ENCODE measurements around the gene TSPAN5.

TSPAN5 gene

DNA sequence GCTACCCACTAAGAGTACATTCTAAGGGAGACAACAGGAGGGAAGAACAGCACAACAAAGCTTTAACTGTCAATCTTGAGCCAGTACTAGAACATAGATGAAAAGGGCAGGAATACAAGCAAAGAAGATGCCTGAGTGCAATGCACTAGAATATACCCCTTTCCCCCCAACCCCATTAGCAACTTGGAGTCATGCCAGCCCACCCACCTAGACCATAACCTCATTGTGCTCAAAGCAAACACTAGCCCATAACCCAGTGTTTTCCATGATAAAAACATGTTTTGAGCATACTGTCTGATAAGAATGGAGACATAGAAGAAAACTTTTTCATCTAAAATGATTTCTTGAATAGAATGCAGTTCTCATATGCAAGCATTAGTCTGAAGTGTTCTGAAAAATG, 214.0 kb downstream of the TSPAN5 start:
- DNase-seq = no peak

DNA sequence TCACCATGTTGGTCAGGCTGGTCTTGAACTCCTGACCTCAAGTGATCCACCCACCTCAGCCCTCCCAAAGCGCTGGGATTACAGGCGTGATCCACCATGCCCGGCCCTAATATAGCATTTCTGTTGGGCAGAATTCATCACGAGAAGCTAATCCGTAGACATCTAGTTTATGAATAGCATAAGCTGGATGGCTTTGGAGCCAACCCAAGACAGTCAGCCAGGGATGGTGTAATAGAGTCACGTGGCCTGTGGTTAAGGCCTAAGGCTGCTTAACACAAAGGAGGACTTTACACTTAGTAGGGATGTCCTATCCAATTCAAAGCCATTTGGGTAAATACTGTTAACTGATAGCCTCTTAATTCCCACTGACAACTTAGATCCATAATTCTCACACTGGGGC, 223.6 kb downstream of the TSPAN5 start:
- no peak for DNase-seq

DNA sequence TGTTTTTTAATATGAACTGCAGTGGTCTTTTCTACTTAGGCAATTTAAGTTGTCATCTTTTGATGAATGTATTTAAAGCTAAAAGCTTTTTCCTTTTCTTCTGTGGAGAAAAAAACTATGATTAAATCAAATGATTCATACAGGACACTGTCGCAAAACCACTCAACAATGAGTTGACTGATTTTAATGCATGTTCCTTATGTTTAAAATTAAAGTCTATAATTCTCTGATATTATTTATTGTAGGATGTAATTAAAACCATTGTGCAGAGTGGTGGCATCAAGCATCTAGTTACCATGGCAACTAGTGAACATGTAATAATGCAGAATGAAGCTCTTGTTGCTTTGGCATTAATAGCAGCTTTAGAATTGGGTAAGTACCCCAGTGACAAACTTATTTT, 224.7 kb downstream of the TSPAN5 start:
- DNase-seq = no peak

DNA sequence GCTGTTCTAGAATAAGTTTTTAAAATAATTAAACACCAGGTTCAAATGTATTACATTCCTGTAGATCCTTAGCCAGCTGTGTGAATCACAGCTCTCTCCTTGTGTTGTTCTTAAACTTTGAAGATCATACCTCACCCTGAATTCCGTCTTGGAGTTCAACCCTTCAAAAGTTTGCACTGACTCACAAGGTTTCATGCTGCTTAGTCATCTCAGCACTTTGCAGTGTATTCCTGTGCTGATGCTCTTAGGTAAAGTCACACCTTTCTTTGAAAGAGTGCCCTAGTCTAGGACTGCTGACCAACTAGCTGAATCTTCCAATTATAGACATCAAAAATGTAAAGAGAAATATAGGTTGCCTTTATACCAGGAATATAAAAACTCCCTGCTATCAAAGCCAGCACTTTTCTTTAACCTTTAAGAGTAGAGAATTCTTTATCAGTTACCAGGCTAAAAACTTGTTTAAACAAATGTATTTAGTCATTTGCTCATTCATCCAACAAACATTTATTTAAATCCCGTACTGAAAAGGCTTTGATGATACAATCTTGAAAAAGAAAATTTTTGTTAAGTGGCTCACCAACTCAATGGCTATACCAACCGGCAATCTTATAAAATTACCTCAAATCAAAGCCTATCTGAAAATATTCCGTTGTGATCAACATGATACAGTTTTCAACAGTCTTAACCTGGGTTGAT, 227.6 kb downstream of the TSPAN5 start:
- no peak for DNase-seq

- DNase-seq = no peak
Measured at GRCh38 chr4:98423009-98423408, 235.4 kb downstream of the TSPAN5 start.

DNA sequence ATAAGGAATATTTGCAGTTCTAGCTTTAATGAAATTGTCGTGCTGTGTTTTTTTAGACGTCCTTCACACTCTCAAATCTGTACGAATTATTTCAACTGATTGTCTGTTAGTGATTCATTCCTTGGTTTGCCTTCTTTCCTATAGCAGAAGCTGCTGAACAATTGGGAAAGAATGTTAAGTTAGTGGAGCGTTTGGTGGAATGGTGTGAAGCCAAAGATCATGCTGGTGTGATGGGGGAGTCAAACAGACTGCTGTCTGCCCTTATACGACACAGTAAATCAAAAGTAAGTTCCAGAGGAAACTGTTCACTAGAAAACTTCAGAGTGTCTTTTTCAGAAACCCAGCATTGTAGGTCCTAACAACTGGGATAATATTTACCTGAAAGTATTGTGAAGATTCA, 237.3 kb downstream of the TSPAN5 start:
- no peak for DNase-seq
